ENCODE results near the gene FTCDNL1. TPM values are rescaled to one million over a fixed set of nuclear protein-coding genes. Genes with fewer than 3 reads are reported as not detected.

FTCDNL1 gene
- total RNA-seq, 1 experiment from 2014 or later, result 2.0 TPM

DNA sequence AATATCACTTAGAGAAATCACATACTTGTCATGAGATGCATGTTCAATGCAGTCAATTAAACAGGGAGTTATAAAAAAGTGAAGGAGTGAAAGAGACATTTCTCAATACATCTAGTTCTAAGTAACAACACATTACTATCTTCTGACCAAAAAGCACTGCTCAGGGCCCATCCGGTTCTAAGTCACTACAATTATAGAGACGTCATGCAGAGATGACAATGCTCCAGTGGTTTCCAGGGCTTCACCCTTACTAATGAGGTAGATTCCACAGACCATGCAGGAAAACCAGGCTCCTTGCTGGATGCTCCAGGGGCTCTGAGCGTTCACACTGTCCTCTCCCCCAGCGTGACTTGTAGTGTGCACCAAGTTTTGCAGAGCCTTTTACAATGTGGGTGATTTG is 88.0 kb downstream of the FTCDNL1 start:
- Histone ChIP-seq H2BK120ac (ENCODE audit: low read depth, low read length, poor library complexity, severe bottlenecking) (no peak overlapping the region), H4K5ac (ENCODE audit: insufficient read length, low read depth, low read length) (no peak overlapping the region), H3K79me2 (ENCODE audit: insufficient read depth, low read length) (no peaks in the 10 kb centered on the region), H3K23me2 (ENCODE audit: insufficient read length, low read depth, low read length, poor library complexity, severe bottlenecking) (no peaks in the 10 kb centered on the region), H3K9ac (ENCODE audit: extremely low read depth, insufficient read length, low read length) (no peak overlapping the region), H2AFZ (ENCODE audit: low read length) (no peak overlapping the region), H3K27ac (ENCODE audit: insufficient read length, low read depth, low read length) (no peak overlapping the region), H3K18ac (ENCODE audit: insufficient read length, low read depth, low read length) (no peak overlapping the region), H3K27me3 (ENCODE audit: insufficient read depth, low read length) (no peaks in the 10 kb centered on the region), H4K20me1 (ENCODE audit: control insufficient read depth, insufficient read depth, insufficient read length) (no peaks in the 10 kb centered on the region), H2BK15ac (ENCODE audit: low read depth, low read length) (no peak overlapping the region), H4K91ac (ENCODE audit: insufficient read length, low read depth, low read length) (no peak overlapping the region), H3K23ac (ENCODE audit: insufficient read length, low read depth, low read length) (no peak overlapping the region), H3K4me2 (ENCODE audit: insufficient read depth, insufficient read length, low read length) (no peak overlapping the region), H2AK5ac (ENCODE audit: insufficient read length, low read length) (no peak overlapping the region), H2BK20ac (ENCODE audit: low read depth, low read length, poor library complexity, severe bottlenecking) (no peak overlapping the region), H4K8ac (replicated peaks; ENCODE audit: insufficient read length, low read depth, low read length) (no peak overlapping the region), H3K9me3 (ENCODE audit: control insufficient read depth, low read depth, low read length) (no peaks in the 10 kb centered on the region), H3K14ac (ENCODE audit: insufficient read depth, low read length) (no peak overlapping the region), H3T11ph (ENCODE audit: low read length) (no peak overlapping the region), H2BK5ac (ENCODE audit: insufficient read length, low read length) (no peak overlapping the region), H3K4me1 (ENCODE audit: insufficient read depth, low read length) (no peaks in the 10 kb centered on the region), H3K79me1 (ENCODE audit: insufficient read depth, low read depth, low read length, poor library complexity, severe bottlenecking) (no peaks in the 10 kb centered on the region), H3K56ac (ENCODE audit: insufficient read length, low read depth, low read length) (no peak overlapping the region), H3K4ac (ENCODE audit: low read depth, low read length) (no peak overlapping the region), H2BK12ac (ENCODE audit: insufficient read length, low read depth, low read length) (no peak overlapping the region)
- H3K36me3 Mint-ChIP-seq (ENCODE audit: insufficient read depth in 1 of 3, low read depth in 3 of 3), result no peaks in the 10 kb centered on the region
- no peaks in the 10 kb centered on the region for H3K9me3 Mint-ChIP-seq
- H3K27ac Mint-ChIP-seq, result no peak overlapping the region
- no peaks in the 10 kb centered on the region for H3K27me3 Mint-ChIP-seq (ENCODE audit: low read depth)
- no CpG with 5 or more reads among the region's 4 CpGs for WGBS (ENCODE audit: extremely low coverage, insufficient read length, low lambda C conversion rate)
- no peak overlapping the region for H3K4me3 Mint-ChIP-seq
- H3K4me1 Mint-ChIP-seq, result peaks cover 3 to 4% of the 10 kb centered on the region in 2 experiments
- TF ChIP-seq, protein P1, sequence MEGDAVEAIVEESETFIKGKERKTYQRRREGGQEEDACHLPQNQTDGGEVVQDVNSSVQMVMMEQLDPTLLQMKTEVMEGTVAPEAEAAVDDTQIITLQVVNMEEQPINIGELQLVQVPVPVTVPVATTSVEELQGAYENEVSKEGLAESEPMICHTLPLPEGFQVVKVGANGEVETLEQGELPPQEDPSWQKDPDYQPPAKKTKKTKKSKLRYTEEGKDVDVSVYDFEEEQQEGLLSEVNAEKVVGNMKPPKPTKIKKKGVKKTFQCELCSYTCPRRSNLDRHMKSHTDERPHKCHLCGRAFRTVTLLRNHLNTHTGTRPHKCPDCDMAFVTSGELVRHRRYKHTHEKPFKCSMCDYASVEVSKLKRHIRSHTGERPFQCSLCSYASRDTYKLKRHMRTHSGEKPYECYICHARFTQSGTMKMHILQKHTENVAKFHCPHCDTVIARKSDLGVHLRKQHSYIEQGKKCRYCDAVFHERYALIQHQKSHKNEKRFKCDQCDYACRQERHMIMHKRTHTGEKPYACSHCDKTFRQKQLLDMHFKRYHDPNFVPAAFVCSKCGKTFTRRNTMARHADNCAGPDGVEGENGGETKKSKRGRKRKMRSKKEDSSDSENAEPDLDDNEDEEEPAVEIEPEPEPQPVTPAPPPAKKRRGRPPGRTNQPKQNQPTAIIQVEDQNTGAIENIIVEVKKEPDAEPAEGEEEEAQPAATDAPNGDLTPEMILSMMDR (conservative IDR thresholded peaks at IDR 0.05), result no peak
- no peak for DNase-seq

Data from H9 (cell line).